Mesenchymal stem cell (in vitro differentiated cells and primary cell): ENCODE data around the gene KAT7.
"Not testable (repeated sequence)": the region's sequence is repeated elsewhere in the genome, so short reads cannot be mapped to it uniquely, and the experiment has no call there.

Source experiments
- DNase-seq: peaks from one replicate; pipeline ENCODE4 v3.0.0-alpha.2; 2013
- H2AFZ ChIP-seq: one replicate; pipeline ENCODE4 v1.6.1; 2013; ENCODE audit warnings: low read depth, mild to moderate bottlenecking, control low read depth, inconsistent platforms, low read length, moderate library complexity
- H2AK5ac ChIP-seq: 2 replicates; pipeline ENCODE4 v1.6.1; 2013; ENCODE audit warnings: low read length, moderate library complexity, mild to moderate bottlenecking, inconsistent platforms; ENCODE audit not compliant: severe bottlenecking
- H2BK120ac ChIP-seq: one replicate; pipeline ENCODE4 v1.6.1; 2013; ENCODE audit warnings: low read depth, mild to moderate bottlenecking, inconsistent platforms, low read length, moderate library complexity
- H2BK12ac ChIP-seq, 2 experiments: one replicate each; pipeline ENCODE4 v1.6.1; 2013; ENCODE audit warnings: inconsistent platforms in 2 of 2, low read length in 2 of 2, mild to moderate bottlenecking in 2 of 2, moderate library complexity in 2 of 2, control low read depth in 1 of 2
- H2BK15ac ChIP-seq: one replicate; pipeline ENCODE4 v1.6.1; 2013; ENCODE audit warnings: mild to moderate bottlenecking, low read depth, inconsistent platforms; ENCODE audit not compliant: poor library complexity, severe bottlenecking
- H2BK5ac ChIP-seq: 2 replicates; pipeline ENCODE4 v1.6.1; 2013; ENCODE audit warnings: low read depth, mild to moderate bottlenecking, low read length, control low read depth, inconsistent platforms; ENCODE audit not compliant: poor library complexity, severe bottlenecking
- H3K14ac ChIP-seq, 2 experiments: one replicate each; pipeline ENCODE4 v1.6.1; 2013; ENCODE audit warnings: inconsistent platforms in 2 of 2, low read length in 2 of 2, control low read depth in 1 of 2, mild to moderate bottlenecking in 1 of 2, moderate library complexity in 1 of 2
- H3K18ac ChIP-seq, 2 experiments: one replicate each; pipeline ENCODE4 v1.6.1; 2013; ENCODE audit warnings: inconsistent platforms in 2 of 2, low read length in 2 of 2, control low read depth in 1 of 2, low read depth in 1 of 2, mild to moderate bottlenecking in 1 of 2
- H3K23ac ChIP-seq, 2 experiments: one replicate each; pipeline ENCODE4 v1.6.1; 2013; ENCODE audit warnings: inconsistent platforms in 2 of 2, low read length in 2 of 2, mild to moderate bottlenecking in 2 of 2, moderate library complexity in 2 of 2, control low read depth in 1 of 2
- H3K27ac ChIP-seq: 2 replicates; pipeline ENCODE4 v1.5.1; 2013; ENCODE audit warnings: mild to moderate bottlenecking, moderate library complexity, low read length, control low read depth, inconsistent platforms; ENCODE audit not compliant: poor library complexity, severe bottlenecking
- H3K27me3 ChIP-seq, 2 experiments: 2 replicates each; pipeline versions ENCODE4 v1.6.1 to v1.7.0; 2013; ENCODE audit warnings: low read length in 2 of 2, mild to moderate bottlenecking in 2 of 2, moderate library complexity in 2 of 2, control low read depth in 1 of 2, inconsistent platforms in 1 of 2; ENCODE audit not compliant: control insufficient read depth in 1 of 2, insufficient read depth in 1 of 2
- H3K36me3 ChIP-seq, 2 experiments: 2 replicates each; pipeline versions ENCODE4 v1.6.1 to v1.7.0; 2013; ENCODE audit warnings: low read length in 2 of 2, control low read depth in 1 of 2, inconsistent platforms in 1 of 2, low read depth in 1 of 2, mild to moderate bottlenecking in 1 of 2; ENCODE audit not compliant: insufficient read depth in 2 of 2, control insufficient read depth in 1 of 2
- H3K4ac ChIP-seq, 2 experiments: one replicate each; pipeline ENCODE4 v1.6.1; 2013; ENCODE audit warnings: inconsistent platforms in 2 of 2, low read length in 2 of 2, mild to moderate bottlenecking in 2 of 2, moderate library complexity in 2 of 2, control low read depth in 1 of 2, low read depth in 1 of 2
- H3K4me1 ChIP-seq: 2 replicates; pipeline ENCODE4 v1.6.1; 2013; ENCODE audit warnings: low read depth, low read length, control low read depth; ENCODE audit not compliant: control insufficient read depth, insufficient read depth
- H3K4me2 ChIP-seq: 2 replicates; pipeline ENCODE4 v1.6.1; 2013; ENCODE audit warnings: low read length, mild to moderate bottlenecking, inconsistent platforms; ENCODE audit not compliant: poor library complexity, severe bottlenecking
- H3K4me3 ChIP-seq, 2 experiments: 2 replicates each; pipeline versions ENCODE4 v1.5.1 to v1.7.0; 2013; ENCODE audit warnings: low read length in 2 of 2, mild to moderate bottlenecking in 2 of 2, control low read depth in 1 of 2, low read depth in 1 of 2; ENCODE audit not compliant: insufficient read depth in 1 of 2
- H3K79me1 ChIP-seq: replicated peaks from 2 replicates; pipeline ENCODE4 v1.6.1; 2013; ENCODE audit warnings: mild to moderate bottlenecking, control low read depth, low read length, inconsistent platforms; ENCODE audit not compliant: poor library complexity, severe bottlenecking
- H3K9ac ChIP-seq: 2 replicates; pipeline ENCODE4 v1.7.0; 2013; ENCODE audit warnings: mild to moderate bottlenecking, low read length, moderate library complexity
- H3K9me3 ChIP-seq: 2 replicates; pipeline ENCODE4 v1.7.0; 2013; ENCODE audit warnings: mild to moderate bottlenecking, low read length; ENCODE audit not compliant: control insufficient read depth
- H4K8ac ChIP-seq: one replicate; pipeline ENCODE4 v1.6.1; 2013; ENCODE audit warnings: inconsistent platforms, mild to moderate bottlenecking, low read length, moderate library complexity
- H4K91ac ChIP-seq: one replicate; pipeline ENCODE4 v1.6.1; 2013; ENCODE audit warnings: mild to moderate bottlenecking, low read length, inconsistent platforms
- WGBS: methylation state at CpG from one replicate; pipeline ENCODE4 v1.1.7; 2013; ENCODE audit warnings: mixed read lengths; 5-methylcytosine and 5-hydroxymethylcytosine counted together

Gene KAT7

GRCh38 chr17:49822829-49823228 lies 34.3 kb downstream of the KAT7 start:
- no peak overlapping the region for H2AFZ ChIP-seq
- no peak overlapping the region for H2BK15ac ChIP-seq
- H3K79me1 ChIP-seq, result peaks cover 21% of the 10 kb centered on the region
- no peaks in the 10 kb centered on the region for H3K27me3 ChIP-seq
- H3K23ac ChIP-seq, result no peak overlapping the region
- peaks cover 3% of the 10 kb centered on the region for H3K4me1 ChIP-seq
- no peak overlapping the region for H2BK12ac ChIP-seq
- no peak overlapping the region for H4K8ac ChIP-seq
- H2BK5ac ChIP-seq, result no peak overlapping the region
- no peak overlapping the region for H3K4ac ChIP-seq
- no peak overlapping the region for H3K4me2 ChIP-seq
- H3K9me3 ChIP-seq, result no peaks in the 10 kb centered on the region
- peaks cover 22 to 90% of the 10 kb centered on the region in 2 experiments for H3K36me3 ChIP-seq
- H3K18ac ChIP-seq, result no peak overlapping the region
- no peak for DNase-seq
- no peak overlapping the region for H4K91ac ChIP-seq
- no peak overlapping the region for H2BK120ac ChIP-seq
- no peak overlapping the region for H3K4me3 ChIP-seq
- H3K14ac ChIP-seq, result no peak overlapping the region
- H2AK5ac ChIP-seq, result peak overlapping the region; percentile 28
- 97% methylated on average over 2 of the region's 2 CpGs for WGBS
- H3K27ac ChIP-seq, result no peak overlapping the region
- H3K9ac ChIP-seq, result peak overlapping the region; percentile 54

- H2BK15ac ChIP-seq, result no peak overlapping the region
- H2AFZ ChIP-seq, result no peak overlapping the region
- no peak overlapping the region for H3K23ac ChIP-seq
- no peaks in the 10 kb centered on the region for H3K27me3 ChIP-seq
- no peak overlapping the region for H3K4me3 ChIP-seq
- DNase-seq, result peak; percentile 51
- no peak overlapping the region for H3K4ac ChIP-seq
- H3K27ac ChIP-seq, result peak overlapping the region; percentile 19
- H2BK5ac ChIP-seq, result no peak overlapping the region
- H4K91ac ChIP-seq, result no peak overlapping the region
- H3K14ac ChIP-seq, result no peak overlapping the region
- no peaks in the 10 kb centered on the region for H3K9me3 ChIP-seq
- no peak overlapping the region for H3K18ac ChIP-seq
- H3K4me2 ChIP-seq, result no peak overlapping the region
- H3K4me1 ChIP-seq, result peaks cover 3% of the 10 kb centered on the region
- H2BK120ac ChIP-seq, result no peak overlapping the region
- no peak overlapping the region for H2AK5ac ChIP-seq
- H4K8ac ChIP-seq, result no peak overlapping the region
- H3K79me1 ChIP-seq, result peaks cover 18% of the 10 kb centered on the region
- peaks cover 18 to 88% of the 10 kb centered on the region in 2 experiments for H3K36me3 ChIP-seq
- peak overlapping the region; percentile 54 for H3K9ac ChIP-seq
- no peak overlapping the region for H2BK12ac ChIP-seq
- 97% methylated on average over 2 of the region's 2 CpGs for WGBS
These were observed 35.1 kb downstream of the KAT7 start for GRCh38 chr17:49823614-49824013.

- H2BK5ac ChIP-seq, result no peak overlapping the region
- no peak overlapping the region for H2BK120ac ChIP-seq
- 99% methylated on average over 2 of the region's 2 CpGs for WGBS
- no peak overlapping the region for H2BK15ac ChIP-seq
- H3K27me3 ChIP-seq, result no peaks in the 10 kb centered on the region
- H3K23ac ChIP-seq, result no peak overlapping the region
- no peak overlapping the region for H4K8ac ChIP-seq
- H3K4me2 ChIP-seq, result no peak overlapping the region
- H2BK12ac ChIP-seq, result no peak overlapping the region
- no peaks in the 10 kb centered on the region for H3K9me3 ChIP-seq
- H3K18ac ChIP-seq, result no peak overlapping the region
- no peak overlapping the region for H3K9ac ChIP-seq
- H3K4me1 ChIP-seq, result peaks cover 7% of the 10 kb centered on the region
- no peak overlapping the region for H4K91ac ChIP-seq
- H3K27ac ChIP-seq, result no peak overlapping the region
- no peak overlapping the region for H2AK5ac ChIP-seq
- no peak overlapping the region for H3K14ac ChIP-seq
- peaks cover 16 to 90% of the 10 kb centered on the region in 2 experiments for H3K36me3 ChIP-seq
- no peak overlapping the region for H3K4ac ChIP-seq
- no peak overlapping the region for H3K4me3 ChIP-seq
- no peak overlapping the region for H2AFZ ChIP-seq
- DNase-seq, result peak; percentile 36
- peaks cover 10% of the 10 kb centered on the region for H3K79me1 ChIP-seq
These were observed 37.2 kb downstream of the KAT7 start for GRCh38 chr17:49825645-49826044.

GRCh38 chr17:49828325-49828724 lies 39.8 kb downstream of the KAT7 start:
- not testable (repeated sequence) for H3K23ac ChIP-seq, H2BK5ac ChIP-seq, H2BK120ac ChIP-seq, H2BK12ac ChIP-seq, H3K9me3 ChIP-seq, H4K8ac ChIP-seq, H3K4me3 ChIP-seq, H2AK5ac ChIP-seq, H3K4me2 ChIP-seq, H3K18ac ChIP-seq, H3K4me1 ChIP-seq, H3K79me1 ChIP-seq, H3K9ac ChIP-seq, H4K91ac ChIP-seq, H3K14ac ChIP-seq, H3K27me3 ChIP-seq, H2AFZ ChIP-seq, DNase-seq, H2BK15ac ChIP-seq, H3K4ac ChIP-seq
- Histone ChIP-seq H3K36me3 (peaks cover 10 to 84% of the 10 kb centered on the region in 2 experiments), H3K27ac (peak overlapping the region; percentile 34)
- WGBS, result 24% methylated on average over 1 of the region's 2 CpGs
